Raji (cell line): Measurements from ENCODE around the gene FCN1.

Experiments
- POLR2A ChIP-seq: IDR thresholded peaks from 2 replicates; pipeline ENCODE4 v1.6.1; 2011; ENCODE audit warnings: low read depth, low read length, control low read depth; ENCODE audit not compliant: insufficient read depth

The FCN1 gene

DNA sequence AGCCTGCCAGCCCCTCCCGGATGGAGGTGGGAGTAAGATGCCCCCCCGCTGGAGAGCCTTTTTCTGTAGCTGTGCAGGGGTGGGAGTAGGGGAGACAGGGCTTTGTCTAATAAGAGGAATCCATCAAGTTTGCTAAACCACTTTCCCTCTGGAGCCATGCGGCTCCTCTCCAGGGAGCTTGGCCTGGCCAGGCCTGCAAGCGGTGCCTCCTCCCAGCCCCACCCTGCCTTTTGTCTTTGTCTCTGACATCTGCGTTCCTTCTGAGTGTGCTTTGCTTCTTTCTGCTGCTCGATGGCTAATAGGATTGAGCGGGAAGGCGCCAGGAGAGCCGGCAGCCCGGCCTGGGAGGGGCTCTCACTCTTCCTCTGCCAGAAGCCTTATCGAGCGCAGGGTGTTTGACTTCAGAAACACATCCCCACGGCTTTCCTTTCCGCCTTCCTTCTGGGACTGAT is 26.7 kb upstream of the FCN1 start:
- TF ChIP-seq POLR2A = no peak

GRCh38 chr9:134943836-134944235 is 26.1 kb upstream of the FCN1 start:
- no peak for TF ChIP-seq POLR2A

GRCh38 chr9:134943411-134943810 is 25.7 kb upstream of the FCN1 start:
- TF ChIP-seq POLR2A = no peak

DNA sequence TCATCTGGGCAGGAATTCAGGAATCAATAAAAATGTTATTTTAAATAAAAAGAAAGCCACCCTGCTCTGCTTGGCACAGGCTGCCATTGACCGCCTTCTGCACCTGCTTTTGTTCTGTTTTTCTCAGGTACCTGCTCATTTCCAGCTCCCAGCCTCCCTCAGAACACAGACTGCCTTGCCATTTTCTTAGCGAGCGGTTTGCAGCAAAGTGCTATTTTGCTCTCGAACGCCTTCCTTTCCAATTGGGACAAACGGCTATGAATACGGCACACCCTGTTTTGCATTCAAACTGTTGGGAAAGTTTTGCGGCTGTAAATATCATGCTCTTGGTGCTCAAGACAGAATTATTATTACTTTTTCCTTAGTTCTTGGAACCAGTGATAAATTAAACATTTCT is 25.1 kb upstream of the FCN1 start:
- no peak for TF ChIP-seq POLR2A

DNA sequence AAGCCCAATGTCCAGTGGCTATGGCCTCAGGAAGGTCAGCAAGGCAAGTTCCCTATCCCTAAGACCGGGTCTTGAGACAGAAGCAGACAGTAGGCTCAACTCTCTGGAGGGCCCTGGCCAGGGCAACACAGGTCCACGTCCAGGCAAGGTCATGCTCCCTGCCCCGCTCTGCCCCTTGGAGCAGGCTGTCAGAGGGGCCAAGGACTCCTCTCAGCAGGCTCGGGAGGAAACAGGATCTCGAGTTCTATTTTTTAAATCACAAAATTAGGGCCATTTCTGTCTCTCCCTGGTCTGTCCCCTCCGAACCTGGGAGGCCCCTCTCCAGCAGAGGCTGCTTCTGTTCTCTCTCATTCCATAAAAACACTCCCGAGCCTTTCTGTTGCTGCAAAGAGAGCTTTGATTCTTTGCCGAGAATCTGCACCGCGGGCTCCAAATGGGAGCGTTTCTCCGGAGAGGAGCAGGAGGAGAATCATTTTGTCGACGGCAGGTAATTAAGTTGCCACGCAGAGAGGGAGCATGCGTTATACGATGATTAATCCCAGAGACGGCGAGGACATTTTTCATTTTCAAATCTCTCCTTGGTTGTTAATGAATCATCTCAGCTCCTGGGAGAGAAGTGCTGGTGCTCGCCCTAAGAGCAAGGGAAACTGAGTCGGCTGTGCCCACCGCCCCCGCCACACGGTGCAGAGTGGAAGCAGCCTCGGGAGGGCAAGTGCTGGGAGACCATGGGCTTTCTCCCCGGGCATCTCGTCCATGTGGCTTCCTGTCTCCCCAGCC is 24.5 kb upstream of the FCN1 start:
- no peak for TF ChIP-seq POLR2A

GRCh38 chr9:134940236-134941208 is 22.8 kb upstream of the FCN1 start:
- TF ChIP-seq POLR2A = no peak

GRCh38 chr9:134939836-134940235 is 22.1 kb upstream of the FCN1 start:
- no peak for TF ChIP-seq POLR2A

DNA sequence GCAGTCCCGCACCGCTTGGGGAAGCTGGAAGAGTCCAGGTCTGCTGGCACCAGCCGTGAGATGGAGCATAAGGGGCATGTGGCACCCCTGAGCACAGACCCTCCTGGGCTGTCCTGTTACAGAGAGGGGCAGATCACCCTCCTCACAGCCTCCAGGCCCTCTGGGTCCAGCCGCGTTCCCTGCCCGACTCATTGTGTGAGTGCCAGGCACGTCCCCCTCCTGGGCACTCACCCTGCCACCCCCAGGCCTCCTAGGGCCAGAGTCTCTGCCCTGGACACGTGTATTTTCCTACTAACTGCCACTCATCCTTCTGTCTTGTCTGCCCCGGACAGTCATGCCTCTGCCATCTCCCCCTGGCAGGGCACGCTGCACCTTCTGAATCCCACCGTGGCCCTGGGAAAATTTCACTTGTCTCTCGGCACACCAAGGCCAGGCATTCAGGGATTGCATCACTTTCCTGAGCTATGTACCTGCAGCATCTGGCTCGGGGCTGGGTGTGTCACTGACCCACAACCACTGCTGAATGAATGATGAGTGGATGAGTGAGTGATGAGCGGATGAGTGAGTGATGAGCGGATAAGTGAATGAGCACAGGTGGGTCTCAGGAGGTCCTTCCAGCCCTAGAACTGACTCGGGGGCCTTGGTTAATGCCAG is 21.5 kb upstream of the FCN1 start:
- TF ChIP-seq POLR2A = no peak

DNA sequence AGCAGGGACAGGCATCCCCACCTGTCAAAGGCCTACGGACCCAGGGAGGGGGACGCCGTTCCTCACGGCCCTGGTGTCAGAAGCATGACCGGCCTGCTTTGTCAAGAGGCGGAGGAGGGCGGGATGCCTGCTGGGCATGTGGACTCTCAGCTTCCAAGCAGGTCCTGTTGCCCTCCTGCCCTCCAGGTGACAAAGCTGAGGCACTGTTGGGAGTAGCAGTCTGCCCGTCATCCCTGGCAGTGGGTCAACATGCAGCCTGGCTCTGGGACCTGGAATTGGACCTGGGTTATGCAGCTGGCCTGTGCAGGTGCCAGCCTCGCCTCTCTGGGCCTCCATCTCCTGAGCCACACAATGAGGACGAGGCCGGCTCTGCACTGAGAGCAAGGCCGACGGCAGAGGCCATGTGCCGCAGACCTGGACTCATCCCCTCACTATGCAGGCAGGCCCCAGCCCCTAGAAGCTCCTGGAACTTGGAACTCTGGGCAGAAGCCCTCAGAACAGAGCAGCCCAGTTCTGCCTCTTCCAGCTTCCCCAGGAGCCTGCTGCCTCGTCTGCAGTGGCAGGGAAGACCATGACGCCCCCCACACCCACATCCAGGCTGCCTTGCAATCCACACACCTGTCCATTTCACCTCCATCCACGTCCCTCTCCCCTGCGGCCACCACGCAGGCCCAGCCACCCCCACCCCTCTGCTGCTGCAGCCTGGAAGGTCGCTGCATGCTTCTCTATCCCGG is 20.8 kb upstream of the FCN1 start:
- TF ChIP-seq POLR2A = no peak

GRCh38 chr9:134937566-134938345 is 20.0 kb upstream of the FCN1 start:
- TF ChIP-seq POLR2A = no peak

GRCh38 chr9:134937164-134937555 is 19.4 kb upstream of the FCN1 start:
- no peak for TF ChIP-seq POLR2A

DNA sequence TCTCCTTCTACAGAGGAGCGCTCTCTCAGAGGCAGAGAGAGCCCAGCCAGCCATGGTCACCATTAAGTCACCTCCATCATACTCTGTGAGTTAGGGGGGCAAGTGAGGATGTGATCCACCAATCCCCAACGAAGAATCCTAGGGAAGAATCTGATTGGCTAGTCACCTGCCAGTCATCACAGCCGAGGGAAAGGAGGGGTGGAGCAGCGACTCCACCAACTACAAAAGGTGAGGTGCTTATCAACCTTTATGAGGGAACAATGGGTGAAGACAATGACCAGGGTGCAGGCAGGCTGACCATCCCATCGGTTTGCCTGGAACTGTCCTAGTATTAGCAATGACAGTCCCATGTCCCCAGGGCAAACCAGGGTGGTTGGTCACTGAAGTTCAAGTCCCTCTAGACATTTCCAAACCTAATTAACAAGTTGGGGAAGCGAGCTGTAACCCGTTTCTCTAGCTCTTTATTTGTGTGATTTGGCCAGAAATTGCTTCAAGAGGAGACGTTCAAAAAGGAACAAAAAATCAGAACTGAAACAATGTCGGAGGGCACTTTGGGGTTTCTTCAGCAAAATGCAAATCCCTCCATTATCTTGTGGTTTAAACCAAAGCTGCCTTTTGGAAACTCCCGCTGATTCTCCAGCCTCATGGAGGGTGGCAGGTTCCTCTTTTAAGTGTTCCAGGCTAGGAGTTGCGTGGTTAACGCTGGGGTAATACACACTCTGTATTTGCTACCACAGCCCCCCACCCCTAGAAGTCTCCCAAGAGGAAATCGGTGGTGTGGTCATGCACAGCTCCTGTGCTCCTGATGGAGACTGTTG is 18.8 kb upstream of the FCN1 start:
- TF ChIP-seq POLR2A = no peak

- TF ChIP-seq POLR2A = no peak
Observed at GRCh38 chr9:134935701-134936345, 18.1 kb upstream of the FCN1 start.
